IPS-NIHi11 (cell line): ENCODE measurements around the gene SMTNL1.

Experiments used
- DNase-seq: peaks from one replicate; pipeline ENCODE4 v3.0.0; 2012; ENCODE audit warnings: mixed read lengths, low spot score

The SMTNL1 gene

GRCh38 chr11:57536947-57537619 is at the start of gene SMTNL1:
Gene SMTNL1, plus strand, starts transcription at chr11:57537595. Its CDS starts 5,048 bp downstream, at chr11:57542643.
- DNase-seq = peak; percentile 29

GRCh38 chr11:57487920-57488659 is 49.3 kb upstream of the SMTNL1 start:
- no peak for DNase-seq

GRCh38 chr11:57490456-57491248 is 46.7 kb upstream of the SMTNL1 start:
- no peak for DNase-seq

- DNase-seq = peak; percentile 80
Observed at GRCh38 chr11:57491371-57492061, 45.9 kb upstream of the SMTNL1 start.

- peak; percentile 79 for DNase-seq
Observed at GRCh38 chr11:57493507-57494503, 43.6 kb upstream of the SMTNL1 start.

- DNase-seq = no peak
Observed at GRCh38 chr11:57496109-57496820, 41.1 kb upstream of the SMTNL1 start.

GRCh38 chr11:57497303-57498247 is 39.8 kb upstream of the SMTNL1 start:
- no peak for DNase-seq

GRCh38 chr11:57498540-57498939 is 38.9 kb upstream of the SMTNL1 start:
- no peak for DNase-seq

- peak; percentile 100 for DNase-seq
Observed at GRCh38 chr11:57499413-57499982, 37.9 kb upstream of the SMTNL1 start.

- DNase-seq = no peak
Observed at GRCh38 chr11:57499983-57500461, 37.4 kb upstream of the SMTNL1 start.

GRCh38 chr11:57500515-57500914 is 36.9 kb upstream of the SMTNL1 start:
- DNase-seq = no peak

GRCh38 chr11:57500926-57501325 is 36.5 kb upstream of the SMTNL1 start:
- no peak for DNase-seq

- DNase-seq = no peak
Observed at GRCh38 chr11:57501953-57502352, 35.4 kb upstream of the SMTNL1 start.

- no peak for DNase-seq
Observed at GRCh38 chr11:57502376-57502775, 35.0 kb upstream of the SMTNL1 start.

GRCh38 chr11:57502870-57503269 is 34.5 kb upstream of the SMTNL1 start:
- no peak for DNase-seq

- no peak for DNase-seq
Observed at GRCh38 chr11:57504511-57504910, 32.9 kb upstream of the SMTNL1 start.

GRCh38 chr11:57506522-57506921 is 30.9 kb upstream of the SMTNL1 start:
- DNase-seq = no peak

GRCh38 chr11:57508341-57509170 is 28.8 kb upstream of the SMTNL1 start:
- DNase-seq = no peak
